Smooth muscle cell (in vitro differentiated cells): ENCODE data around the gene DYNLT5. TPM values are rescaled to one million over a fixed set of nuclear protein-coding genes. Genes with fewer than 3 reads are reported as not detected.
A peak's percentile ranks its signal among the peaks of the same experiment; 100 is the strongest.

Experiments
- DNase-seq: peaks from one replicate; lab custom pipeline; 2025; ENCODE audit not compliant: unreplicated experiment; lab: John Stamatoyannopoulos, UW
- H2AFZ ChIP-seq: fragments of 200-600 bp; sonication (generic); 2 replicates; pipeline ENCODE4 v1.6.0; 2016; ENCODE audit warnings: antibody characterized with exemption, low read depth, mild to moderate bottlenecking
- H3F3A ChIP-seq: fragments of 200-600 bp; sonication (generic); 2 replicates; pipeline ENCODE4 v1.6.0; 2017; ENCODE audit warnings: antibody characterized with exemption, low read depth
- H3K27ac ChIP-seq: fragments of 200-600 bp; sonication (generic); 2 replicates; pipeline ENCODE4 v1.5.1; 2016; ENCODE audit warnings: low read depth, mild to moderate bottlenecking
- H3K27me3 ChIP-seq: fragments of 200-600 bp; sonication (generic); 2 replicates; pipeline ENCODE4 v1.6.1; 2016; ENCODE audit warnings: low read depth, mild to moderate bottlenecking
- H3K36me3 ChIP-seq: fragments of 200-600 bp; sonication (generic); 2 replicates; pipeline ENCODE4 v1.5.1; 2016; ENCODE audit warnings: low read depth
- H3K4me1 ChIP-seq: fragments of 200-600 bp; sonication (generic); 2 replicates; pipeline ENCODE4 v1.5.1; 2016; ENCODE audit warnings: low read depth
- H3K4me2 ChIP-seq: fragments of 200-600 bp; sonication (generic); 2 replicates; pipeline ENCODE4 v1.6.0; 2016; ENCODE audit warnings: mild to moderate bottlenecking
- H3K4me3 ChIP-seq: fragments of 200-600 bp; sonication (generic); 2 replicates; pipeline ENCODE4 v1.5.1; 2016; ENCODE audit warnings: mild to moderate bottlenecking
- H3K79me2 ChIP-seq: fragments of 200-600 bp; sonication (generic); 2 replicates; pipeline ENCODE4 v1.6.0; 2016; ENCODE audit warnings: low read depth, mild to moderate bottlenecking
- H3K9ac ChIP-seq: fragments of 200-600 bp; sonication (generic); 2 replicates; pipeline ENCODE4 v1.6.0; 2016; ENCODE audit warnings: low read depth
- H3K9me3 ChIP-seq: fragments of 200-600 bp; sonication (generic); replicated peaks from 2 replicates; pipeline ENCODE4 v1.5.1; 2016; ENCODE audit warnings: low read depth
- H4K20me1 ChIP-seq: fragments of 200-600 bp; sonication (generic); 2 replicates; pipeline ENCODE4 v1.6.0; 2016; ENCODE audit warnings: low read depth
- CTCF ChIP-seq: fragments of 200-600 bp; sonication (generic); IDR thresholded peaks from 2 replicates; pipeline ENCODE4 v1.5.1; 2017; ENCODE audit warnings: borderline replicate concordance, mild to moderate bottlenecking, antibody characterized with exemption; ENCODE audit not compliant: insufficient read depth, poor library complexity, severe bottlenecking
- WGBS: methylation state at CpG from one replicate; pipeline ENCODE4 v1.1.7; 2016; ENCODE audit warnings: low lambda C conversion rate; 5-methylcytosine and 5-hydroxymethylcytosine counted together
- polyA plus RNA-seq: library from polyadenylated mRNA; unstranded; fragments of >200 nt; fragmentation: Nextera tagmentation; extraction: Ambion mirVana; gene quantifications from 2 replicates; pipeline ENCODE4 v1.2.1, GENCODE V29; 2016
- total RNA-seq: library from RNA; depleted of rRNA; stranded (reverse); fragments of >200 nt; gene quantifications from 2 replicates; pipeline ENCODE4 v1.2.3, GENCODE V29; 2014

The DYNLT5 gene
- total and polyA plus RNA-seq, 2 experiments from 2014 or later, result 1.3 TPM; not detected in 1

GRCh38 chr1:66711420-66711819, 40.8 kb upstream of the DYNLT5 start:
- TF ChIP-seq CTCF, result peak; percentile 31
- H3K9me3 ChIP-seq, result no peaks in the 10 kb centered on the region
- H3F3A ChIP-seq, result no peaks in the 10 kb centered on the region
- no peak overlapping the region for H3K9ac ChIP-seq
- H3K79me2 ChIP-seq, result no peaks in the 10 kb centered on the region
- DNase-seq, result no peak
- H3K4me2 ChIP-seq, result no peak overlapping the region
- no peak overlapping the region for H2AFZ ChIP-seq
- H3K27me3 ChIP-seq, result no peaks in the 10 kb centered on the region
- WGBS, result 11% methylated on average over 2 of the region's 2 CpGs
- no peaks in the 10 kb centered on the region for H3K36me3 ChIP-seq
- no peak overlapping the region for H3K4me3 ChIP-seq
- no peak overlapping the region for H3K27ac ChIP-seq
- no peaks in the 10 kb centered on the region for H3K4me1 ChIP-seq
- no peaks in the 10 kb centered on the region for H4K20me1 ChIP-seq

GRCh38 chr1:66712839-66713238, 39.4 kb upstream of the DYNLT5 start:
- WGBS, result 67% methylated on average over 2 of the region's 2 CpGs
- no peaks in the 10 kb centered on the region for H3K36me3 ChIP-seq
- H3K4me3 ChIP-seq, result no peak overlapping the region

GRCh38 chr1:66723985-66724384, 28.3 kb upstream of the DYNLT5 start:
- Histone ChIP-seq H3K9me3 (no peaks in the 10 kb centered on the region), H4K20me1 (no peaks in the 10 kb centered on the region), H3K27me3 (no peaks in the 10 kb centered on the region), H3K36me3 (no peaks in the 10 kb centered on the region), H3F3A (no peaks in the 10 kb centered on the region), H3K9ac (no peak overlapping the region), H3K27ac (no peak overlapping the region), H3K79me2 (no peaks in the 10 kb centered on the region), H2AFZ (no peak overlapping the region), H3K4me1 (no peaks in the 10 kb centered on the region), H3K4me3 (no peak overlapping the region), H3K4me2 (no peak overlapping the region)
- DNase-seq, result no peak
- no peak for TF ChIP-seq CTCF

More at GRCh38 chr1:66712839-66713238, 39.4 kb upstream of the DYNLT5 start:
- H2AFZ ChIP-seq, result no peak overlapping the region
- H4K20me1 ChIP-seq, result no peaks in the 10 kb centered on the region
- TF ChIP-seq CTCF, result no peak
- H3K4me2 ChIP-seq, result no peak overlapping the region
- DNase-seq, result no peak
- H3K4me1 ChIP-seq, result no peaks in the 10 kb centered on the region
- H3K9ac ChIP-seq, result no peak overlapping the region
- H3K27me3 ChIP-seq, result no peaks in the 10 kb centered on the region
- no peaks in the 10 kb centered on the region for H3F3A ChIP-seq
- no peak overlapping the region for H3K27ac ChIP-seq
- H3K9me3 ChIP-seq, result no peaks in the 10 kb centered on the region
- no peaks in the 10 kb centered on the region for H3K79me2 ChIP-seq

GRCh38 chr1:66725885-66726665, 26.2 kb upstream of the DYNLT5 start:
- H3K4me1 ChIP-seq, result no peaks in the 10 kb centered on the region
- no peaks in the 10 kb centered on the region for H3K79me2 ChIP-seq
- H3K27me3 ChIP-seq, result no peaks in the 10 kb centered on the region
- WGBS, result 23% methylated on average over 9 of the region's 9 CpGs
- H3K27ac ChIP-seq, result no peak overlapping the region
- H3K9me3 ChIP-seq, result no peaks in the 10 kb centered on the region
- H3F3A ChIP-seq, result no peaks in the 10 kb centered on the region
- no peak overlapping the region for H3K4me3 ChIP-seq
- TF ChIP-seq CTCF, result peak; percentile 98
- H3K4me2 ChIP-seq, result no peak overlapping the region
- H3K36me3 ChIP-seq, result no peaks in the 10 kb centered on the region
- H2AFZ ChIP-seq, result peak overlapping the region; percentile 46
- DNase-seq, result no peak
- H3K9ac ChIP-seq, result no peak overlapping the region
- H4K20me1 ChIP-seq, result no peaks in the 10 kb centered on the region
